Effector CD4-positive, alpha-beta T cell (primary cell): Measurements from ENCODE around the gene LDLRAD3.

Experiments
- DNase-seq: peaks from one replicate; pipeline ENCODE4 v3.0.0-alpha.2; 2020

The LDLRAD3 gene

DNA sequence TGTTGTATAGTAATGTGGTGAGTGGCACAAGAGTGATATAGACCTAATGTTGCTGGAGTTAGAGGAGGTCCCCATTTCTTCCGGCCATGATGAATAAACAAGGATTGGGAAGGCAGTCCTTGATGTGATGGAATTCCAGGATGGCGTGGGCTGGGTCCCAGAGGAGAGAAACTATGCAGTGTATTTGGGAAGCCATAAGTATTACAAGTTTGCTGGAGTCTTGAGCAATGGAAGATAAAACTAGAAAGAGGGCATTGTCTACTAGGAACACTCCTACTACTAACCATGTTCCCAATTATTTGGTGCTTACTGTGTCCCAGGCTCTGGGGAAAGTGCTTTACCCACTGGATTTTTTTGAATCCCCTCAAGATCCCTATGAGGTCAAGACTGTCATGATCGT lies 20.0 kb downstream of the LDLRAD3 start:
- no peak for DNase-seq

DNA sequence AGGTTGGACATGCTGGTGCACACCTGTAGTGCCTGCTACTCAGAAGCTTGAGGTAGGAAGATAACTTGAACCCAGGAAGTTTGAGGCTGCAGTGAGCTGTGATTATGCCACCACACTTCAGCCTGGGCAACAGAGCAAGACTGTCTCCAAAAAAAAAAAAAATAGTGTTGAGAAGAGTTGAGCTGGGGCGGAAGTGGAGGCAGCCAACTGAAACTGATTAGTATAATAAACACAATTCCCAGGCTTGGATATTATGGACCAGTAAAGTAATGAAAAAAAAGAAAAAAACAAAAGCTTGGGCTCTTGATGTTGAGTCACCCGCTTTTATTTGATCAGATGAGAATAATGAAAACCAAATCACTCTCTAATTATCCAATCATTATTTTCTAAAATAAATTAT lies 21.0 kb downstream of the LDLRAD3 start:
- DNase-seq, result no peak

DNA sequence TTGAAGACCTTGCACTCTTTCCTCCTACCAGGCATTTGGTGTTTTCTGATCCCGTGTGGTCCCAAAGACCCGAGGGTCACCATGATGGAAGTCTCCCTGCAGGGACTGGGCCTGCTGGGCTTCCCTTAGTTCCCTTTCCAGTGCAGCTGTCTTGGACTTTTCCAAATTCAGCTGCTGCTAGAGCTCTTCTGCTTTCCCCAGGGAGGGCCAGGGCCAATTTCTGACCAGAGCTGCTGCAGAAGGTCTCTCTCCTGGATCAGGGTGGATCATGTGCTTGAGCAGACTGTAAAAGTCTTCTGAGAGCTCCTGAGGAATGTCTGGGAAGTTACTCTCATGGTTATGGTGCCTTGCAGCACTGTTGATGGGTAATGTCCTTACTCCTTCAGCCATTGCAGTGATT lies 23.2 kb downstream of the LDLRAD3 start:
- DNase-seq, result no peak

DNA sequence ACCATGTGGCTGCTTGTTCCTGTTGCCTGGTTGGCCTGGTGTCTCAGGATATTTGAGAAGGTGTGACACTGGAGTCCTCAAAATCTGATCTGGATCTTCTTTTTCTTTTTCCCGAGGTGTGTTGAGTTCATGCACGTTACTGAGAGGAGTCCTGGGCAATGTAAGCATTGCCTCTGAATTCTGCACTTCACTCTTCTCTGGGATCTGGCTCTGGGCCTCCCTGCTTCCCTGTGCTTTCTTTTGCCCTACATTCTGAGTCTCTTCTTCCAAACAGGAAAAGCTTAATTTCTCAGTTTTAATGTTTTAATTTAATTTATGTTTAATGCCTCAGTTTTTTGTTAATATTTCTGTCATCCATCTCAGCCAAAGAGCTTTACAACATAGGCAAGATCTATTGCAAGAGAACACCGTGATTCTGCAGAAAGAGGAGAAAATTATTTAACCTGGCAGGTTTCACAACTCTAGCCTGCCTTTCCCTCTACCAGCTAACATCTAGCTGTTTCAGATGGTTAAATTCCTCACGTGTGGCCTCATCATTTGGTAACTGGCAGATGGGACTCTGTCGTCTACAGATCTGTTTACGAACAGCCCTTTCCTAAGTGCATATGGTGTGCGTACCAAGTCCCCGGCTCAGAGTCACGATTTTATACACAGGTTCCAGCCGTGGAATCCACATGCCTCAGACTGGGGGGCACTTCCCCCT lies 24.7 kb downstream of the LDLRAD3 start:
- no peak for DNase-seq

DNA sequence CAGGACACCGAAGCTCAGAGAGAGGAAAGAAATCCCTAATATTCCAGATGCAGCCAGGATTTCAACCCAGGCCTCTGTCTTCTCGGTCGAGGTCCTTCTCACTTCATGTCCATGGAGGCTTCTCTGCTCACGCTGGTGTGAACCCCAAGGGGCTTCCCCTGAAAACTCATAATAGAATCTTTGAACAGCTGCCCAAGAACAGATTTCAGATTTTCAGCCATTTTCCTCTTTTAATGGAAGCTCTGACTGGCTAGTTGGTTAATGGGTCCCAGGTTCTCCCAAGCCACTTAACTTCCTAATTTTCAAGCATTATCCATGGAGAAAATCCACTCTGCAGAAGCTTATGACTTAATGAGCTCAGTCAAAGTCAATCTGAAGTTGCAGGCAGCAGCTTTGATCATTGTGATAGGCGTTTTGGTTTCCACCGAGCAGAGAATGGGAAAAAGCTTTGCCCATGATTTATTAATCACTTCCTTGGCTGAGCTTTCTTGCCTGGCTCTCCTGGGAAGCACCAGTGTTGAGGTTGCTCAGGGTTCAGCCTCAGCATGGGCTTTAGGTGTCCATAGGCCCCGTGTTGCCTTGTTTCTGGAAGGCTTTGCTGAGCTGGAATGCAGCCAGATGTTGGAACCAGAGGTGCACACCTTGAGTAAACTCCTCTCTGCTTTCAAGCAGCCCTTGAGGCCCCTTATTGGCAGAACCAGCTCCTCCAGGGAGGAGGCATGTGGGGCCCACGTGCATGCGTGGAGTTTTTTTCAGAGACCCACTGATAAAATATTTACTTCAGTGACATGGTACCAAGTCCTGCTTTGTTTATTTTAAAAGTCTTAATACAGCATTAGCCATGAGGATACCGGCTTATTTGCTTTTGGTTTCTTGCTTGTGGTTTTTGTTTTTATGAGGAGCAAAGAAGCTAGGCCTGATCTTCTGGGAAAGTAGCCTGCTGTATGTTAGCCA lies 25.5 kb downstream of the LDLRAD3 start:
- no peak for DNase-seq

DNA sequence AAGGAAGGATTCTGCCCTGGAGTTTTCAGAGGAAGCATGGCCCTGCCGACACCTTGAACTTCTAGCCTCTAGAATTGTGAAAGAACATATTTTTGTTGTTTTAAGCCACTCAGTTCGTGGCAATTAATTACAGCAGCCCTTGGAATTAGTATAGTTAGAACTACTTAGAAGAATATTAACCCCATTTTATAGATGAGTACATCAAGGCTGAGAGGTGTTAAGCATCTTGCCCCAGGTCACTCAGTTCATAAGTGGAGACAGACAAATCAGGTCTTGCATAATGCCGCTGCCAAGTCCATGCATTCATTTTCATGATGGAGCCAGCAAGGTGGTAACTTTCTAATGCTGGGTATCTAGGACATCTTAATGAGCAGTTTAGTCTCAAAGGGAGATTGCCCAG lies 26.6 kb downstream of the LDLRAD3 start:
- DNase-seq, result no peak

DNA sequence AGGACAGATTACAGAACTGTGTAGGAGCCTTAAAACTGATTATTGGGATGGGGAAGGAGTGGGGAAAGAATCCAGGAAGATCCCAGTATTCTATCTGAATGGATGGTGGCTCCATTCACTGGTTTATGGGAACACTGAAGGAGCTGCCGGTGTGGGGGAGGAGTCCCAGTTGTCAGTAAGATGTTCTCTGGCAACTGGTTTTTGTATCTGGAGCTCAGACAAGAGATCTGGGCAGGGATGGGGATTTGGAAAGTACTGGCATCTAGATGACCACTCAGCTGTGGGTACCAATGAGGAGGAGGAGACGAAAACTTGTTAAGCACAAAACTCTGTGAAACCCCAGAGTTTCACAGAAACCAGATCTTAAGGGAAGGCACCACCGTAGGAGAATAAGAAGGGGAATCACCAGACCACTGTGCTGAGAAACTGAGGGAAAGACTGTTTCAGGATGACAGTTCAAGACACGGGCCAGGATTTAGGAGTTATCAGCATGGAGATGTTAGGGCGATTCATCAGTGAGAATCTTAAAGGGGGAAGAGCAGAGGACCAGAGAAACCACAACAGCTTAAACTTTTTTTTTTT lies 28.1 kb downstream of the LDLRAD3 start:
- DNase-seq, result no peak

DNA sequence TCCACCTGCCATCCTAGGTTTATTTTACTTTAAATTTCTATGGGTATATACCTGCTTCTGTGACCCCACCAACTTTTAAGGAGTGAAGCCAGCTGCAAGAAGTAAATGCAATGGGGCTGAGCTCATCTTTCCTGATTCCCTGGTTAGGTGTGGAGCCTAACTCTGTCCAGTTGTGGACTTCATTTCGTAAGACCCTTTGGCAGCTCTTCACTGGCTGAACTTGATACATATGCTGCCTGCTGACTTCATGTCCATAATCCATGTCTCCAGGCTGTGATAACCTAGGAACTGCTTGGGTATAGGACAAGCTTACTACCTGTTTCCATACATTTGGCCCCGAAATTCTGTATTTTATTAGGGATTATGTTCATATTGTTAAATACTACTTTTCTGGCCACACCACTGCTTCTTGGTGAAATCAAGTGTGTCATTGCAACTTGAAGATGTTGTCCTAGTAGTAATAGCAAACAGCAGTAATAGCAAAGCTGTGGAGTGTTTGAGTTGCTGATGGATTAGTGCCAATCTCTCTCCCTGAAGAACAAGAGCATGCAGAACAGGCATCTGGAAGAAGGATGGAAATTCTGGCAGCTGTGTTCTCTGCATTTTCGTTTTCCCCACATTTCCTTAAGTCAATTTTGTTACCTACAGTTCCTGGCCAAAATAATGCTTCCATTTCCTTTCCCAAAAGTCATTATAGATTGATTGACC lies 31.2 kb downstream of the LDLRAD3 start:
- DNase-seq, result no peak

DNA sequence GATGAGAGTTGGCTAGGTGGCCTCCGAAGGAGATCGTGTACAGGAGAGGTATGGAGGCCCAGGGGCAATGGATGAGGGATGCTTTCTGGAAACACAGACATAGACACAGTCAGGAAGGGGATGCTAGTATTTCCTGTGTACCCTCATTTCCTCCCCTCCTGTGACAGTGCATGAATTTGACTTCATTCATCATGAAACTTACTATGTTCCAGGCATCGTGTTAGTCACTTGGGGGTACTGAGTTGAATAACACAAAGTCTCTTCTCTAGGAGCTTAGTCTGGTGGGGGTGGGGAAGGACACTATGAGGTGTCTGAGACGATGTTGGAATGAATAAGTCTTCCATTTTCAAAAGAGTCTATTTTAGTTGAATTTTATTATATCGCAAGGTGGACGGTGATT lies 32.6 kb downstream of the LDLRAD3 start:
- no peak for DNase-seq

DNA sequence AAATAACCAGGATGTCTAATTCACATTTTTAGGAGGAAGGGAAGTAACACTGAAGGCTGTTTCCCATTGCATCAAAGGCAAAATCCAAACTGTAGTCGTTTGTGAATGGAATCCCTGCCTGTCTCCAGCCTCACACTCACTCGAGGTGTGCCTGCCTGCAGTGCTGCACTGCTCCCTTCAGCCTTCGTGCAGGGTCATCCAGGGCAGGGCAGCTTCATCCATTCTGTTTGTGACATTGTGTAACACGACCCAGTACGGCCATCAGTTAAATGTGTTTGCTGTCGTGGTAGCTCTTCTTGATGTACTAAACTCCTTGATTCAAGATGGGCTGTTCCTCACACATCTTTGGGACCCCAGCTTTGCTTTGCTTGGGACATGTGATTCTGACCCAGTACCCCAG lies 34.3 kb downstream of the LDLRAD3 start:
- DNase-seq, result no peak

DNA sequence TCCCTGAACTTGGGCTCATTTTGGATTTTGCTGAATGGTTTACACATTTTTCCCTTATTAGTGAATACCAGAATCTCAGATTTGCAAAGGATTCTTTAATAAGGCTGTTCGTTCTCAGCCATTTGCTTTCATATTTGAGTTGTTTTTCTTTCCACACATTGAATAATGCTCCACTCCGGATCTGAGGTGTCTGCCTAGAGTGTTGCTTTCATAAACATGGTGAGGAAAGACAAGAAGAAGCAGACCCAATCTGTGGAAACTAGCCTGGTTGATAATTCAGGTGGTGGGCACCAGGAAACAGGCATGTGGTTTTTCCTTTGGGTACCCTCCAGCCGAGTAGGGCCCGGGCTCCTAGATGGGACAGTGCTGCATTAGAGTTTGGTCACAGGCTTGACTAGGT lies 35.0 kb downstream of the LDLRAD3 start:
- no peak for DNase-seq

DNA sequence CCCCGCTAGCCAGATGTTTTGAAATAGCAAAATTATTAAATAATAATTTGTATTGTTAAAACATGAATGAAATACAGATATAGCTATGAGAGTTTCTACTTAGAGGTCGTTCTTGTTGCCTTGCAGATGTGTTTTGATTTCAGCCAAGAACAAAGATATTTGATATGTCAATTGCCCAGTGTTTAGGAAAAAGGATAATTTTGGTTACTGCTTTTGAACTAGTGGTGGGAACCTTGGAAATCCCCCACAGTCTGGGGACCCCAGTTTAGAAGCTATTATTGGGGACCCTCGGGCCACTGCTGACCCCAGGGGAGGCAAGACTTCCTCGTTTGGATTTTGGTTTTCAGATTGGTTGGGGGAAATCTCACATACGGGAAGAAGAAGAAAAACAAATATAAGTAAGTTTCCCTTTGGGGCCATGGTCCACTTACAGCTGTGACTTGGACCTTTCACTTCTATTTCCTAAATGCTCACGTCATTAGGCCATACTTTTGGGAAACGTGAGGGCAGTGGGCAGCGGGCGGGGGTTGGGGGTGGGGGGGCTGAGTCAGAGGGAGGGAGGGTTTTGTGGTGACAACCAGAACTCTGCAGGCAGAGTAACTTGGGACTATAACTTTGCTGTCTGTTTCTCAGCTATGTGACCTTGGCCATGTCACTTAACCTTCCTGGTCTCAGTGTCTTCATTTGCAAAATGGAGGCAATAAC lies 37.0 kb downstream of the LDLRAD3 start:
- no peak for DNase-seq

DNA sequence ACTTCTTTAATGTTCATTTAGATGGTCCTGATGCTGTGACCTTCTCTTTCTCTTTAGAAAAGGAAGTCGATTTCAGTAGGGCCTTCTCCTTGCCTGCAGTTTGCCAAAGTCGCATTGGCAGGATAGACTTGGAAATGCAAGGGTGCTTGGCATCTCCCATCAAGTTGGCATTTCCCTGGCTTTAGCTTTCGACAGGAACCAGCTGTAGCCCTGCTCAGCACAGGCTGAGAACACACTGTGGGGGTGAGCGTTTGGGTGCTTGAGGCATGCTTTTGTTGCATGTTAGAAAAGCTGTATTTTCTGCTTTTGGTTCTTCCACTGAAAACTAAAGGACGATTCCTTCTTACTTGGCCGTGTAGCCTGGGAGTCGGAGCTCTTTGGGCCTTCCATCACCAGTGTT lies 37.7 kb downstream of the LDLRAD3 start:
- DNase-seq, result no peak

DNA sequence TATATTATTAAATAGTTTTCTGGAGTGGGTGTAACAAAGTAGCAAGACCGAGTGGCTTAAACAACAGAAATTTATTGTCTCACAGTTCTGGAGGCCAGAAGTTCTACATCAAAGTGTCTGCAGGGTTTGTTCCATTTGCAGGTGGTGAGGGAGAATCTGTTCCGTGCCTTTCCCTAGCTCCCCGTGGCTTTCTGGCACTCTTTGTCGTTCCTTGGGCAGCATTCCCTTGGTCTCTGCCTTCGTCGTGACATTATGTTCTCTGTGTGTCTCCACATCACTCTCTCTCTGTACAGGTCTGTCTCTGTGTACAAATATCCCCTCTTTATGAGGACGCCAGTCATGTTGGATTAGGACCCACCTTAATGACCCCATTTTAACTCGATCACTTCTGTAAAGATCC lies 38.2 kb downstream of the LDLRAD3 start:
- DNase-seq, result no peak

DNA sequence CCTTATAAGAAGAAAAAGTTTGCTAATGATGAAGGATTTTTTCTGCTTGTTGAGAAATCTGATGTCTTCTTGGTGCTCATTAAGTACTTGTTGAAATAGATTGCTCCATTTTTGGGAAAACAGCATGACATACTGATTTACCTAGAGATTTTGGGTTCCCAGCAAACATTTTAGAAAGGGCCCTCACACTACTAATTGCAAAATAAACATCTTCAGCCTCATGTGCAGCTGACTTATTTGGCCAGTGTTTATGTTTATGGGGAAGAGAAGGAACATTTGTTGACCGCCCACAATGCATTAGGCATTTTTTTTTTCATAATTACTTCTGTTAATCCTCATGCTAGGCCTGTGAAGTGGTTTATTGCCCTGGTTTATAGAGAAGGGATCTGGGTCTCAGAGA lies 40.1 kb downstream of the LDLRAD3 start:
- DNase-seq, result no peak

DNA sequence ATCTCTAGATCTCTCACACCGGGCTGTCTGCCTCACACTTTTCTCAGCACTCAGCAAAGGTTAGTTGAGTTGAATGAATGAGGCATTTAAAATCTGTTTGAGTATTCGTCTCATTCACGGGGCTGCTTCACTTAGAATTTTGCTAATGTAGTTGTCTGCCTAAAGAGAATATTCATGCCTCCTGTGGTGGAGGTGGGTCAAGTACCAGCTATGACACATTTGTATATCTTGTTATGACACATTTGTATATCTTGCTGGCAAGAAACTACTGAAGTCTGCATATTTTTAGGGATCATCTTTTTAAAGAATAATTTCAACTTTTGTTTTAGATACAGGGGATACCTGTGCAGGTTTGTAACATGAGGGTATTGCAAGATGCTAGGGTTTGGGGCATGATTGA lies 43.1 kb downstream of the LDLRAD3 start:
- no peak for DNase-seq

DNA sequence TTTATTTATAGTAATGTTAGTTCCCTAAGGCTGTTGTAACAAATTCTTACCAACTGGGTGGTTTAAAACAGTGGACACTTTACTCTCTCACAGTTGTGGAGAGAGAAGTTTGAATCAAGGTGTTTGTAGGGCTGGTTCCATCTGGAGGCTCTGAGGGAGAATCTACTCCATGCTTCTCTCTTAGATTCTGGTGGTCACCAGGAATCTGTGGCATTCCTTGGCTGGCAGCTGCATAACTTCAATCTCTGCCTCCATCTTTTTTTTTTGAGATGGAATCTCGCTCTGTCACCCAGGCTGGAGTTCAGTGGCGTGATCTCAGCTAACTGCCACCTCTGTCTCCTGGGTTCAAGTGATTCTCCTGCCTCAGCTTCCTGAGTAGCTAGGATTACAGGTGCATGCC lies 46.3 kb downstream of the LDLRAD3 start:
- no peak for DNase-seq

DNA sequence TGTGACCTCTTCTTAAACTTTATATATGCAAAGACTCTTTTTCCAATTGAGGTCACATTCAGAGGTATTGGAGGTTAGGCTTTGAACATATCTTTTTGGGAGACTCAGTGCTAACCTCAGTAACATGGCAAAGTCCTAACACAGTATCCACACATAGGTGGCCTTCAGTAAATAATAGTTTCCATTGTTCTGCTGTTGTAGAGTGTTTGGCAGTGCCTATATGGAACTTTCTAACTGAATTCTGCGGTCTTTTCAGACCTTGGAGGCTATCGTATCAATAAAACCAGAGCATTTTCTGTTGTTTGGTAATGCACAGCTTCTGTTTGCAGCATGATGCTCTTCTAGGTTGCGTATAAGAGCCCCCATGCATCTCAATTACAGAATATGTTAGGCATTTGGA lies 47.0 kb downstream of the LDLRAD3 start:
- DNase-seq, result no peak

DNA sequence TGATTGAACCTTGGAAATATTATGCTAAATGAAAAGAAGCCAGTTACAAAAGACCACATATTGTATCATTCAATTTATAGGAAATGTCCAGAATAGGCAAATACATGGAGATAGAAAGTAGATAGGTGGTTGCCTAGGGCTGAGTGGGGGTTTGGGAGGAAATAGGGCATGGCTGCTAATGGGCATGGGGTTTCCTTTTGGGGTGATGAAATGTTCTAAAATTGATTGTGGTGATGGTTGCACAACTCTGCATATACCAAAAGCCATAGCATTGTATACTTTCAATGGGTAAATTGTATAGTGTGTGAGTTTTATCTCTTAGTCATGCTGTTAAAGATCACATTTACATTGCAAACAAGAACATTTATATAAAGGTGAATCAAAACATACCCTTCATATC lies 48.7 kb downstream of the LDLRAD3 start:
- DNase-seq, result no peak

DNA sequence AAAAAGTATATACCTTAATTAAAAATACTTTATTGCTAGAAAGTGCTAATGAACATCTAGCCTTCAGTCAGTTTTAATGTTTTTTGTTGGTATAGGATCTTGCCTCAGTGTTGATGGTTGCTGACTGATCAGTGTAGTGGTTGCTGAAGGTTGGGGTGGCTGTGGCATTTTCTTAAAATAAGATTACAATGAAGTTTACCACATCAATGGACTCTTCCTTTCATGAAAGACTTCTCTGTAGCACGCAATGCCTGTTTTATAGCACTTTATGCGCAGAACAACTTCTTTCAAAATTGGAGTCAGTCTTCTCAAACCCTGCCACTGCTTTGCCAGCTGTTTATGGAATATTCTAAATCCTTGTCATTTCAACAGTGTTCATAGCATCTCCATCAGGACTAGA lies 50.6 kb downstream of the LDLRAD3 start:
- no peak for DNase-seq

DNA sequence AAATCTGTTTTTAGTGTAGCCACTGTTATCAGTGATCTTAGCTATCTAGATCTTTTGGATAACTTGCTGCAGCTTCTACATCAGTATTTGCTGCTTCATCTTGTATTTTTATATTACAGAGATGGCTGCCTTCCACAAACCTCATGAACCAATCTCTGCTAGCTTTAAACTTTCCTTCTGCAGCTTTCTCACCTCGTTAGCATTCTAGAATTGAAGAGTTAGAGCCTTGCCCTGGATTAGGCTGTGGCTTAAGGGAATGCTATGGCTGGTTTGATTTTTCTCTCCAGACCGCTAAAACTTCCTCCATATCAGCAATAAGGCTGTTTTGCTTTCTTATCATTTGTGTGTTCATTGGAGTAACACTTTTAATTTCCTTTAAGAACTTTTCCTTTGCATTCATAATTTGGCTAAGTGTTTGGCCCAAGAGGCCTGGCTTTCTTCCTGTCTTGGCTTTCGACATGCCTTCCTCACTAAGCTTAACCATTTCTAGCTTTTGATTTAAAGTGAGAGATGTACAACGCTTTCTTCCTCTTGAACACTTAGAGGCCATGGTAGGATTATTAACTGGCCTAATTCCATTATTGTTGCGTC lies 51.9 kb downstream of the LDLRAD3 start:
- DNase-seq, result no peak

DNA sequence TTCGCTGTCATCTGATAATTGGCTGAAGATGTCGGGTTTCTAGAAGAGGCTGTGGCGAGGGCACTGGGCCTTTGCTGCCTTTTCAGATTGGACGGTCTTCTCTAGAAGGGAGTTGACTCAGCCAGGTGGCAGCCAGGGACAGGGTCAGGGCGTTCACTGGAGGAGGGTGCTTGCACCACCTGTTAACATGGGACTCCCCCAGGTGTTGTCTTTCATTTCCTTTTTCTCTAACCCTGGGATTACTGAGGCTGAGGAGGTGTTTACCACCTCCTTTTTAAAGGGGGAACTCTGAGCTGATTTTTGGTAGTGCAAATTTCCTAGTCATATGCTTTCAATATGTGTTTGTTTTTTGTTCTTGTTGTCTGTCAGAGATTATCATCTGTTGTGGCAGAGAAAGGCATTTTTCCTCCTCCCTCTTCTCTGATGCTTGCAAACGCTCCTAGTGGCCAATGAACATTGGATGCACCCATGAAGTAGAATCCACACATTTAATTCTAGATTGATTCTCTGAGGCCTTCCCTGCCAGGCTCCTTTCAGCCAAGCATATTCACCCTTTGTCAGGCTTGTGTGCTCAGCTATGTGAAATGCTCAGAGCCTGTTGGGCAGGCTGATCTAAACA lies 54.1 kb downstream of the LDLRAD3 start:
- DNase-seq, result no peak
